Fibroblast of lung (primary cell): ENCODE data around the gene FRMPD2.
"Not testable (repeated sequence)": the region's sequence is repeated elsewhere in the genome, so short reads cannot be mapped to it uniquely, and the experiment has no call there.

Experiments used
- EZH2 ChIP-seq: IDR thresholded peaks from 2 replicates; pipeline ENCODE4 v1.5.1; 2012; ENCODE audit warnings: low read length, control low read depth, mild to moderate bottlenecking; ENCODE audit errors: missing control alignments
- TF ChIP-seq, protein P1 (sequence below), 2 donors: IDR thresholded peaks in 1 of 2; conservative IDR thresholded peaks in 1 of 2; 1 replicate in 1 of 2; 2 replicates in 1 of 2; pipeline ENCODE4 v1.5.1; 2011 to 2012; ENCODE audit warnings: low read length in 2 of 2, control low read depth in 1 of 2, inconsistent platforms in 1 of 2, low read depth in 1 of 2, mild to moderate bottlenecking in 1 of 2

DNA sequence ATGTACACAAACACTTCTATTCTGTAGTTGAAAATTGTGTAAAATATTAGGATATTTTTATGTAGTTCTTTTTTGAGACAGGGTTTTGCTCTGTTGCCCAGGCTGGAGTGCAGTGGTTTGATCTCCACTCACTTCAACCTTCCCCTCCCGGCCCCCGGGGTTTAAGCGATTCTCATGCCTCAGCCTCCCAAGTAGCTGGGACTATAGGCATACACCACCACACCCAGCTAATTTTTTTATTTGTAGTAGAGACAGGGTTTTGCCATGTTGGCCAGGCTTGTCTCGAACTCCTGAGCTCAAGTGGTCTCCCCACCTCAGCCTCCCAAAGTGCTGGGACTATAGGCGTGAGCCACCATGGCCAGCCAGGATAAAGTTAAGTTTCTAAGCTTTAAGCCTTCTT, 30.6 kb downstream of the FRMPD2 start:
- TF ChIP-seq, protein P1, sequence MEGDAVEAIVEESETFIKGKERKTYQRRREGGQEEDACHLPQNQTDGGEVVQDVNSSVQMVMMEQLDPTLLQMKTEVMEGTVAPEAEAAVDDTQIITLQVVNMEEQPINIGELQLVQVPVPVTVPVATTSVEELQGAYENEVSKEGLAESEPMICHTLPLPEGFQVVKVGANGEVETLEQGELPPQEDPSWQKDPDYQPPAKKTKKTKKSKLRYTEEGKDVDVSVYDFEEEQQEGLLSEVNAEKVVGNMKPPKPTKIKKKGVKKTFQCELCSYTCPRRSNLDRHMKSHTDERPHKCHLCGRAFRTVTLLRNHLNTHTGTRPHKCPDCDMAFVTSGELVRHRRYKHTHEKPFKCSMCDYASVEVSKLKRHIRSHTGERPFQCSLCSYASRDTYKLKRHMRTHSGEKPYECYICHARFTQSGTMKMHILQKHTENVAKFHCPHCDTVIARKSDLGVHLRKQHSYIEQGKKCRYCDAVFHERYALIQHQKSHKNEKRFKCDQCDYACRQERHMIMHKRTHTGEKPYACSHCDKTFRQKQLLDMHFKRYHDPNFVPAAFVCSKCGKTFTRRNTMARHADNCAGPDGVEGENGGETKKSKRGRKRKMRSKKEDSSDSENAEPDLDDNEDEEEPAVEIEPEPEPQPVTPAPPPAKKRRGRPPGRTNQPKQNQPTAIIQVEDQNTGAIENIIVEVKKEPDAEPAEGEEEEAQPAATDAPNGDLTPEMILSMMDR (conservative IDR thresholded peaks at IDR 0.05 in 1 of 2, IDR thresholded peaks at IDR 0.05 in 1 of 2; ENCODE audit: low read depth in 1 of 2, low read length in 2 of 2), result not testable (repeated sequence)
- not testable (repeated sequence) for TF ChIP-seq EZH2
